DMS53 treated with DMSO at 0.1 percent for 48 hours (cell line): ENCODE data around the gene DPEP3.

ENCODE experiments used
- DNase-seq: peaks from one replicate; lab custom pipeline; 2025; ENCODE audit not compliant: unreplicated experiment; lab: John Stamatoyannopoulos, UW

DPEP3 gene

DNA sequence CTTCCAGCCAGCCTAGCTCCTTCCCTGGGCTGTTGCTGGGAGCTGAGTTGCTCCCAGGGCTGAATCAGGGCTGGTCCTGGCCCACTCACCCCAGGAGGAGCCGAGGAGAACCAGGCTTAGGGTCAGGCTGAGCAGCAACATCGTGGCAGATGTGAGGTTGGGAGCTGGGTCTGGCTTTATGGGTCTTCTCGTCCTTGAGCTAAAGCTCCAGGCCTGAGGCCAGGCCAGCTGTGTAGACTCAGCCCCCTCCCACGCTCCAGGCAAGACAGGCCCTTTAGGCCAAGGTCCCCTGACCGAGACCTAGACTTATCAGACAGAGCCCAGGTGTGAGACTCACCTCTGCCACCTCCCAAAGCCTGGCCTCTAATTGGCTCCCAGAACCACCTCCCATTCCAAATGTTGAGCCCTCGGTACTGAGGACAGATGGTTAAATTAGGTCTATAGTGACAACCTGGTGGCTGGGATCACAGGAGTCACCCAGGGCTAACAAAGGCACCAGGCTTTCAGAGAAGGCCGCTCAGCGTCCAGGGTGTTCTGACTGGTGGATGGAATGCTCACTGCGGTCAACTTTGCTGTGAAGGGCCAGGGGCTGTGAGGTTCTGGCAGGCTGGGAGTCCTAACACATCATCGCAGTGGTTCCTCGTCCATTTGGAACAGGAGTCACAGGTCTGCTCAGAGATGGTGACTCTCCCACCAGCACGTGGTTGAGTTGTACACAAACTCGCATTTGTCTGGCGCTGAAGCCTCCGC, 48.4 kb downstream of the DPEP3 start, which contains the start of gene CTRL:
Gene CTRL (minus strand): TSS at position 151 of the 750 bp plus-strand sequence. CDS start 10 bp downstream, at position 141.
- no peak for DNase-seq

DNA sequence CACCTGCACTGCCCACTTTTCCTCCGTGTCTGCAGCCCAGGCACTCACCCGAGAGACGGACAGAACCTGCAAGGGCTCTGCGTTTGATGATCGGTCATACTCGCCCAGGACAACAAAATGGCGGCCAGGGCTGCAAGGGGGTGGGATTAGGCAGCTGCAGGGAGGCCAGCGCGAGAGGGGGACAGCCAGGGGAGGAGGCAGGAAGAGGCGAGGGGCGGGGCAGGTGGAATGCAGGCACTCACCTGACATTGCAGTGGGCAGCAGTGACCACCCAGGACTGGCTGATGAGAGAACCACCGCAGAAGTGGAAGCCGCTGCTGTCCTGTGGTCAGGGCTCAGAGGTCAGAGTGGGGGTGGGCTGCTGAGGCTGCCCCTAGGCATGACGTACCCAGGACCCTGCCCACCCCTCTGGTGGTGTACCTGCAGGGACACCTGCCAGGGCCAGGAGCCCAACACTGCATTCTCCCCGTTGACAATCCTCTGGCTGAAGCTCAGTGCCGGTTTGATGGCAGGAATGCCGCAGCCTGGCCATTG, 49.6 kb downstream of the DPEP3 start:
- no peak for DNase-seq

DNA sequence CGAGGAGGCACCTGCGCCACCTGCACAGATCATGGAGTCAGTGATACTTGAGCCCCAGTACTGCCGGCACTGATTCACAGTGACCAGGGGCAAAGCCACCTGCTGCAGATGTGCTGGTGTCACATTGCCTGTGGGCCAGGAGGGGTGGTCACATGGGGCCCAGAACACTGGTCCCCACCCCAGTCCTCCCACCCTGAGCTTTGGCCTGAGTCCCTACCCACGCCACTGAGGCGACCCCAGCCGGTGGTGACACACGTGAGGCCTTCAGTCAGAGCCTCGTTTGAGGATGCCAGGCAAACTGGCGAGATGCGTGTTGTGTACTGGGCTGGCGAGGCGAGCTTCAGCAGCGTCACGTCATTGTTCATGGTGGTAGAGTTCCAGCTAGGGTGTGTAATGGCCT, 50.1 kb downstream of the DPEP3 start:
- no peak for DNase-seq

DNA sequence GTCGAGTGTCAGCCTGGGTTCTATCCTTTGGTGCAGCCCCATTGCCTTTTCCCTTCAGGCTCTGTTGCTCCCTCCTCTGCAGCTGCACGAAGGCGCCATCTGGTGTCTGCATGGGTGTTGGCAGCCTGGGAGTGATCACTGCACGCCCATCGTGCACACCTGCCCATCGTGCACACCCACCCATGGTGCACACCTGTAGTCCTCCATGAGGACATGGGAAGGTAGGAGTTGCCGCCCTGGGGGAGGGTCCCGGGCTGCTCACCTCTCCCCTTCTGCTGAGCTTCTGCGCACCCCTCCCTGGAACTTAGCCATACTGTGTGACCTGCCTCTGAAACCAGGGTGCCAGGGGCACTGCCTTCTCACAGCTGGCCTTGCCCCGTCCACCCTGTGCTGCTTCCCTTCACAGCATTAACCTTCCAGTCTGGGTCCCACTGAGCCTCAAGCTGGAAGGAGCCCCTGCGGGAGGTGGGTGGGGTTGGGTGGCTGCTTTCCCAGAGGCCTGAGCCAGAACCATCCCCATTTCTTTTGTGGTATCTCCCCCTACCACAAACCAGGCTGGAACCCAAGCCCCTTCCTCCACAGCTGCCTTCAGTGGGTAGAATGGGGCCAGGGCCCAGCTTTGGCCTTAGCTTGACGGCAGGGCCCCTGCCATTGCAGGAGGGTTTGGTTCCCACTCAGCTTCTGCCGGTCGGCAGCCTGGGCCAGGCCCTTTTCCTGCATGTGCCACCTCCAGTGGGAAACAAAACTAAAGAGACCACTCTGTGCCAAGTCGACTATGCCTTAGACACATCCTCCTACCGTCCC, 51.5 kb downstream of the DPEP3 start:
- DNase-seq, result peak; percentile 36

DNA sequence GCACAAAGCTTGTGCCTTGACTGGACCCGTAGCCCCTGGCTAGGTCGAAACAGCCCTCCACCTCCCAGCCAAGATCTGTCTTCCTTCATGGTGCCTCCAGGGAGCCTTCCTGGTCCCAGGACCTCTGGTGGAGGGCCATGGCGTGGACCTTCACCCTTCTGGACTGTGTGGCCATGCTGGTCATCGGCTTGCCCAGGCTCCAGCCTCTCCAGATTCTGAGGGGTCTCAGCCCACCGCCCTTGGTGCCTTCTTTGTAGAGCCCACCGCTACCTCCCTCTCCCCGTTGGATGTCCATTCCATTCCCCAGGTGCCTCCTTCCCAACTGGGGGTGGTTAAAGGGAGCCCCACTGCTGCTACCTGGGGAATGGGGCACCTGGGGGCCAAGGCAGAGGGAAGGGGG, 52.2 kb downstream of the DPEP3 start:
- no peak for DNase-seq

DNA sequence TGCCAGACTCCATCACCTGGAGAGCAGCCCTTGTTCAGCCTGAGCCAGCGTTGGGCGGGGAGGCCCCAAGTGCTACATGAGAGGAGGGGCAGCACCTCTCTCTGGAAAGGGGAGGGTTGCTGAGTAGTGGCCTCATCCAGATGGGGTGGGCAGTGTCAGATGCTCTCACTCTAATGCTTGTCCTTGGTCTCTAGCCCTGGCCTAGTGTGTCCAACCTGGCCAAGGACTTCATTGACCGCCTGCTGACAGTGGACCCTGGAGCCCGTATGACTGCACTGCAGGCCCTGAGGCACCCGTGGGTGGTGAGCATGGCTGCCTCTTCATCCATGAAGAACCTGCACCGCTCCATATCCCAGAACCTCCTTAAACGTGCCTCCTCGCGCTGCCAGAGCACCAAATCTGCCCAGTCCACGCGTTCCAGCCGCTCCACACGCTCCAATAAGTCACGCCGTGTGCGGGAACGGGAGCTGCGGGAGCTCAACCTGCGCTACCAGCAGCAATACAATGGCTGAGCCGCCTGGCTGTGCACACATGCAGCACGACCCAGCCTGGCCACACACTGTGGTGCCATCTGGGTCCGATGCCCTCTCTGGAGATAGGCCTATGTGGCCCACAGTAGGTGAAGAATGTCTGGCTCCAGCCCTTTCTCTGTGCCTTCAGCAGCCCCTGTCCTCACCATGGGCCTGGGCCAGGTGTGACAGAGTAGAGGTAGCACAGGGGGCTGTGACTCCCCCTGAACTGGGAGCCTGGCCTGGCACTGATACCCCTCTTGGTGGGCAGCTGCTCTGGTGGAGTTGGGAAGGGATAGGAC, 53.0 kb downstream of the DPEP3 start:
- DNase-seq, result no peak

DNA sequence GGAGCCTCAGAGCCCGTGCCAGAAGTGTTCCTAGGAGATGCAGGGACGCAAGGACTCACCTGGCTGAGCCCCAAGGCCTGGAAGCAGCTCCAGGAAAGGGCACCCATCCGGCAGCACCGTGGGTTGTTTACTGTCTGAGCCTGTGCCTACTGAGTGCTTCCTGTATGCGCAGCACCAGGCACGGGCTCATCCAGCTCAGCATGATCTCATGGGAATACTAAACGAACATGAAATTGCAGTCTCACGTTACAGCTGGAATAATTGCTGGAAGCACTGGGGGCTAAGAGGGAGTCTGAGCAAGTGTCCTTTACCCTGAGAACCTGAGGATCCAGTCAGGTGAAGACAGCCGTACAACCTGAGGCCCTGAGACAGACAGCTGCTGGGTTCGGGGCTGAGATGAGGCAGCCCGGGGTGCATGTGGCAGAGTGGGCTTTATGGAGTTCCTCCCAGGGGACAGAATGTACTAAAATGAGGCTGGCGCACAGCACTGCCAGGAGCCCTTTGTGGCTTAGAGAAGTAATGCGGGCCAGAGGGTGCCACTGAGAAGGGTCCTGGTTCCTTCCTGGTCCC, 54.0 kb downstream of the DPEP3 start:
- peak; percentile 53 for DNase-seq
